Measurements from ENCODE around the gene HOXD10.

- TF ChIP-seq CTCF (IDR thresholded peaks at IDR 0.05; ENCODE audit: low read depth, low read length) (no peak), EZH2phosphoT487 (IDR thresholded peaks at IDR 0.05; ENCODE audit: low read depth) (no peak)
These were observed 52.6 kb downstream of the HOXD10 start for GRCh38 chr2:176169181-176169580.

Measured in OCI-LY3 (cell line).